Measurements from ENCODE around the gene PRDM7.

Gene PRDM7

DNA sequence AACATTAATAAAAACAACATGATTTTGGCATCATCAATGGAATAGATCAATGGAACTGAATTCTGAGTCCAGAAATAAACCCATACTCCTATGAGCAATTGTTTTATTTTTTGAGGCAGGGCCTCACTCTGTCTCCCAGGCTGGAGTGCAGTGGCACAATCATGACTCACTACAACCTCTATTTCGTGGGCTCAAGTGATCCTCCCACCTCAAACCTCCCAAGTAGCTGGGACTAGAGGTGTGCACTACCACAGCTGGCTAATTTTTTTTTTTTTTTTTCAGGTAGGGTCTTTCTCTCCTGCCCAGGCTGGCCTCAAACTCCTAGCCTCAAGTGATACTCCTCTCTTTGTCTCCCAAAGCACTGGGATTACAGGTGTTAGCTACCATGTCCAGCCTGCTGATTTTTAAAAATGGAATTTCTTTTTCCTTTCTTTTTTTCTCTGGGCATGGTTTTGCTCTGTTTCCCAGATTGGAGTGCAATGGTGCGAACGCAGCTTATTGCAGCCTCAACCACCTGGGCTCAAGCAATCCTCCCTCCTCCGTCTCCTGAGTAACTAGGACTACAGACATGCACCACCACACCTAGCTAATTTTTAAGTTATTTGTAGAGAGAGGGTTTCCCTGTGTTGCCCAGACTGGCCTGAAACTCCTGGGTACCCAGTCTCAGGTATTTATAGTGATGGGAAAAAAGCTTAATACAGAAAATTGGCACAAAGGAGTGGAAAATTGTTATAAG is 7.3 kb upstream of the PRDM7 start:
- DNase-seq (ENCODE audit: low spot score), result no peak
- no peaks in the 10 kb centered on the region for H3K36me3 ChIP-seq (replicated peaks in 1 of 2; ENCODE audit: control insufficient read depth in 2 of 2, insufficient read depth in 2 of 2, low read length in 2 of 2)
- no peak overlapping the region for H3K9ac ChIP-seq (ENCODE audit: low read depth, low read length, poor library complexity)
- H3K4me2 ChIP-seq (ENCODE audit: insufficient read depth, low read length, poor library complexity, severe bottlenecking), result no peak overlapping the region
- H2BK15ac ChIP-seq (ENCODE audit: low read length), result no peak overlapping the region
- H2AFZ ChIP-seq (ENCODE audit: low read length), result no peak overlapping the region
- no peak overlapping the region for H3K4me3 ChIP-seq (ENCODE audit: low read length in 2 of 2)
- no peak overlapping the region for H2BK12ac ChIP-seq (ENCODE audit: low read length)
- H2BK120ac ChIP-seq (ENCODE audit: low read depth, low read length), result no peak overlapping the region
- H3K14ac ChIP-seq (ENCODE audit: low read length), result no peak overlapping the region
- no peaks in the 10 kb centered on the region for H3K4me1 ChIP-seq (ENCODE audit: control insufficient read depth in 2 of 2, insufficient read depth in 1 of 2, low read depth in 1 of 2, low read length in 2 of 2)
- no peak overlapping the region for H3K18ac ChIP-seq (ENCODE audit: low read length)
- H2AK5ac ChIP-seq (ENCODE audit: low read depth, low read length), result no peak overlapping the region
- WGBS, 2 donors (ENCODE audit: extremely low coverage in 2 of 2, insufficient read length in 2 of 2, insufficient replicate concordance in 1 of 2), result no CpG with 5 or more reads among the region's 4 CpGs
- H3K4ac ChIP-seq (ENCODE audit: low read length), result no peak overlapping the region
- no peak overlapping the region for H4K8ac ChIP-seq (ENCODE audit: low read depth, low read length)
- no peak overlapping the region for H3K27ac ChIP-seq (replicated peaks; ENCODE audit: low read length)
- no peak overlapping the region for H3K23ac ChIP-seq (ENCODE audit: low read depth, low read length, poor library complexity)
- no peak overlapping the region for H2BK5ac ChIP-seq (ENCODE audit: low read length)
- H3K9me3 ChIP-seq (replicated peaks in 1 of 2; ENCODE audit: control insufficient read depth in 2 of 2, insufficient read depth in 1 of 2, low read depth in 1 of 2, low read length in 2 of 2), result no peaks in the 10 kb centered on the region
- H3K79me1 ChIP-seq (ENCODE audit: low read depth, low read length), result no peaks in the 10 kb centered on the region
- H4K91ac ChIP-seq (ENCODE audit: low read depth, low read length, poor library complexity), result no peak overlapping the region
- H3K27me3 ChIP-seq (ENCODE audit: control insufficient read depth in 3 of 3, insufficient read depth in 3 of 3, low read depth in 1 of 3, low read length in 3 of 3), result no peaks in the 10 kb centered on the region

DNA sequence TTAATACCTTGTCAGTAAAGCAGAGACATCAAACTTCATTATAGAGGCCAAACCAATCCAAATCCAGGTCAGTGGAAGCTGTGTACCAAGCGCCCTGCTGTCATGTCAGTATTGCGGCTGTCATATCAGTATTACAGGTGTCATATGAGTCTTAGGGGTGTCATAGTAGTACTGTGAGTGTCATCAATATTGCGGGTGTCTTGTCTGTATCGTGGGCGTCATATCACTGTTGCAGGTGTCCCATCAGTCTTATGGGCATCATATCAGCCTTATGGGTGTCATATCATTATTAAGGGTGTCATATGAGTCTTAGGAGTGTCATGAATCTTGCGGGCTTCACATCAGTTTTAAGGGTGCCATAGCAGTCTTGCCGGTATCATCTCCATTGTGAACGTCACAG is 6.0 kb upstream of the PRDM7 start:
- Histone ChIP-seq H2BK15ac (ENCODE audit: low read length) (no peak overlapping the region), H3K4me1 (ENCODE audit: control insufficient read depth in 2 of 2, insufficient read depth in 1 of 2, low read depth in 1 of 2, low read length in 2 of 2) (no peaks in the 10 kb centered on the region), H2AK5ac (ENCODE audit: low read depth, low read length) (no peak overlapping the region), H3K4ac (ENCODE audit: low read length) (no peak overlapping the region), H2AFZ (ENCODE audit: low read length) (no peak overlapping the region), H3K27me3 (ENCODE audit: control insufficient read depth in 3 of 3, insufficient read depth in 3 of 3, low read depth in 1 of 3, low read length in 3 of 3) (peaks cover 0 to 2% (median 0%) of the 10 kb centered on the region in 3 experiments), H3K9ac (ENCODE audit: low read depth, low read length, poor library complexity) (no peak overlapping the region), H3K4me3 (ENCODE audit: low read length in 2 of 2) (no peak overlapping the region), H3K4me2 (ENCODE audit: insufficient read depth, low read length, poor library complexity, severe bottlenecking) (no peak overlapping the region), H3K23ac (ENCODE audit: low read depth, low read length, poor library complexity) (no peak overlapping the region), H4K8ac (ENCODE audit: low read depth, low read length) (no peak overlapping the region), H3K14ac (ENCODE audit: low read length) (no peak overlapping the region), H3K79me1 (ENCODE audit: low read depth, low read length) (no peaks in the 10 kb centered on the region), H3K18ac (ENCODE audit: low read length) (no peak overlapping the region), H3K27ac (replicated peaks; ENCODE audit: low read length) (no peak overlapping the region), H3K36me3 (replicated peaks in 1 of 2; ENCODE audit: control insufficient read depth in 2 of 2, insufficient read depth in 2 of 2, low read length in 2 of 2) (no peaks in the 10 kb centered on the region), H2BK5ac (ENCODE audit: low read length) (no peak overlapping the region), H3K9me3 (replicated peaks in 1 of 2; ENCODE audit: control insufficient read depth in 2 of 2, insufficient read depth in 1 of 2, low read depth in 1 of 2, low read length in 2 of 2) (no peaks in the 10 kb centered on the region), H4K91ac (ENCODE audit: low read depth, low read length, poor library complexity) (no peak overlapping the region), H2BK120ac (ENCODE audit: low read depth, low read length) (no peak overlapping the region), H2BK12ac (ENCODE audit: low read length) (no peak overlapping the region)
- no peak for DNase-seq (ENCODE audit: low spot score)
- no CpG with 5 or more reads among the region's 8 CpGs for WGBS, 2 donors (ENCODE audit: extremely low coverage in 2 of 2, insufficient read length in 2 of 2, insufficient replicate concordance in 1 of 2)

DNA sequence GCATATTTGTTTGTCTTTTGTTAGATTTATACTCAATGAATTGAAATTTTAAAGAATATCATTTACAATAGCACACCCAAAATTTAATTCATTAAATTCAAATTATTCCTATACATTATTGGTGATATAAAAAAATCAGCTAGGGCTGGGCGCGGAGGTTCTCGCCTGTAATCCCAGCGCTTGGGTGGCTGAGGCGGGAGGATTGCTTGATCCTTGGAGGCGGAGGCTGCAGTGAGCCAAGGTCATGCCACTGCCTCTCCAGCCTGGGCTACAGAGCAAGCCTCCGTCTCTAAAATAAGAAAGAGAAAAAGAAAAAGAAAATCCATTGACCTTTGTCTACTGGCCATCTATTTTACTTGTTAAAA is 4.5 kb upstream of the PRDM7 start:
- H3K4ac ChIP-seq (ENCODE audit: low read length), result no peak overlapping the region
- no peaks in the 10 kb centered on the region for H3K4me1 ChIP-seq (ENCODE audit: control insufficient read depth in 2 of 2, insufficient read depth in 1 of 2, low read depth in 1 of 2, low read length in 2 of 2)
- H3K23ac ChIP-seq (ENCODE audit: low read depth, low read length, poor library complexity), result no peak overlapping the region
- H2BK5ac ChIP-seq (ENCODE audit: low read length), result no peak overlapping the region
- H3K9me3 ChIP-seq (replicated peaks in 1 of 2; ENCODE audit: control insufficient read depth in 2 of 2, insufficient read depth in 1 of 2, low read depth in 1 of 2, low read length in 2 of 2), result no peaks in the 10 kb centered on the region
- no CpG with 5 or more reads among the region's 7 CpGs for WGBS, 2 donors (ENCODE audit: extremely low coverage in 2 of 2, insufficient read length in 2 of 2, insufficient replicate concordance in 1 of 2)
- H3K9ac ChIP-seq (ENCODE audit: low read depth, low read length, poor library complexity), result no peak overlapping the region
- H2BK15ac ChIP-seq (ENCODE audit: low read length), result no peak overlapping the region
- H2AK5ac ChIP-seq (ENCODE audit: low read depth, low read length), result no peak overlapping the region
- H3K27ac ChIP-seq (replicated peaks; ENCODE audit: low read length), result no peak overlapping the region
- no peak overlapping the region for H3K14ac ChIP-seq (ENCODE audit: low read length)
- H3K18ac ChIP-seq (ENCODE audit: low read length), result no peak overlapping the region
- H3K4me3 ChIP-seq (ENCODE audit: low read length in 2 of 2), result no peak overlapping the region
- H4K8ac ChIP-seq (ENCODE audit: low read depth, low read length), result no peak overlapping the region
- H3K36me3 ChIP-seq (replicated peaks in 1 of 2; ENCODE audit: control insufficient read depth in 2 of 2, insufficient read depth in 2 of 2, low read length in 2 of 2), result no peaks in the 10 kb centered on the region
- no peak overlapping the region for H2AFZ ChIP-seq (ENCODE audit: low read length)
- no peak for DNase-seq (ENCODE audit: low spot score)
- H3K79me1 ChIP-seq (ENCODE audit: low read depth, low read length), result no peaks in the 10 kb centered on the region
- H3K27me3 ChIP-seq (ENCODE audit: control insufficient read depth in 3 of 3, insufficient read depth in 3 of 3, low read depth in 1 of 3, low read length in 3 of 3), result peaks cover 0 to 11% (median 0%) of the 10 kb centered on the region in 3 experiments
- no peak overlapping the region for H3K4me2 ChIP-seq (ENCODE audit: insufficient read depth, low read length, poor library complexity, severe bottlenecking)
- H2BK120ac ChIP-seq (ENCODE audit: low read depth, low read length), result no peak overlapping the region
- no peak overlapping the region for H4K91ac ChIP-seq (ENCODE audit: low read depth, low read length, poor library complexity)
- H2BK12ac ChIP-seq (ENCODE audit: low read length), result no peak overlapping the region

DNA sequence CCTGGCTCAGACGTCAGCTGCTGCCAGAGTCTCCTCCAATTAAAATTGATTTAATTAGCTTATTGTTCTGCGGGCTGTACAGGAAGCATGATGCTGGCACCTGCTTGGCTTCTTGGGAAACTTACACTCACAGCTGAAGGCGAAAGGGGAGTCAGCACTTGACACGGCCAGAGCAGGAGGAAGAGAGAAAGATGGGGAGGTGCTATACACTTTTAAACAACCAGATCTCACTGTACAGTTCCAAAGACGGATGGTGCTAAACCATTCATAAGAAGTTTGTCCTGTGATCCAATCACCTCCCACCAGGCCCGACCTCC is 1.4 kb upstream of the PRDM7 start:
- H3K4ac ChIP-seq (ENCODE audit: low read length), result no peak overlapping the region
- H3K27me3 ChIP-seq (ENCODE audit: control insufficient read depth in 3 of 3, insufficient read depth in 3 of 3, low read depth in 1 of 3, low read length in 3 of 3), result peaks cover 0 to 12% (median 0%) of the 10 kb centered on the region in 3 experiments
- H4K8ac ChIP-seq (ENCODE audit: low read depth, low read length), result no peak overlapping the region
- WGBS, 2 donors (ENCODE audit: extremely low coverage in 2 of 2, insufficient read length in 2 of 2, insufficient replicate concordance in 1 of 2), result no CpG with 5 or more reads among the region's 6 CpGs
- no peak overlapping the region for H2AFZ ChIP-seq (ENCODE audit: low read length)
- no peak overlapping the region for H3K4me2 ChIP-seq (ENCODE audit: insufficient read depth, low read length, poor library complexity, severe bottlenecking)
- no peak overlapping the region for H3K18ac ChIP-seq (ENCODE audit: low read length)
- no peak for DNase-seq (ENCODE audit: low spot score)
- no peak overlapping the region for H2BK120ac ChIP-seq (ENCODE audit: low read depth, low read length)
- no peak overlapping the region for H3K4me3 ChIP-seq (ENCODE audit: low read length in 2 of 2)
- no peak overlapping the region for H3K14ac ChIP-seq (ENCODE audit: low read length)
- H3K4me1 ChIP-seq (ENCODE audit: control insufficient read depth in 2 of 2, insufficient read depth in 1 of 2, low read depth in 1 of 2, low read length in 2 of 2), result no peaks in the 10 kb centered on the region
- no peaks in the 10 kb centered on the region for H3K79me1 ChIP-seq (ENCODE audit: low read depth, low read length)
- no peak overlapping the region for H4K91ac ChIP-seq (ENCODE audit: low read depth, low read length, poor library complexity)
- H3K27ac ChIP-seq (replicated peaks; ENCODE audit: low read length), result no peak overlapping the region
- H2BK15ac ChIP-seq (ENCODE audit: low read length), result no peak overlapping the region
- no peak overlapping the region for H2BK12ac ChIP-seq (ENCODE audit: low read length)
- H2BK5ac ChIP-seq (ENCODE audit: low read length), result no peak overlapping the region
- H3K9ac ChIP-seq (ENCODE audit: low read depth, low read length, poor library complexity), result no peak overlapping the region
- H3K36me3 ChIP-seq (replicated peaks in 1 of 2; ENCODE audit: control insufficient read depth in 2 of 2, insufficient read depth in 2 of 2, low read length in 2 of 2), result no peaks in the 10 kb centered on the region
- no peaks in the 10 kb centered on the region for H3K9me3 ChIP-seq (replicated peaks in 1 of 2; ENCODE audit: control insufficient read depth in 2 of 2, insufficient read depth in 1 of 2, low read depth in 1 of 2, low read length in 2 of 2)
- no peak overlapping the region for H3K23ac ChIP-seq (ENCODE audit: low read depth, low read length, poor library complexity)
- no peak overlapping the region for H2AK5ac ChIP-seq (ENCODE audit: low read depth, low read length)

Measured in neuronal stem cell (in vitro differentiated cells).